SKM-1 treated with dmso at 0.1 percent for 144 hours (cell line): ENCODE results near the gene RAPGEF2.

Source experiments
- DNase-seq: peaks from one replicate; lab custom pipeline; 2025; ENCODE audit not compliant: unreplicated experiment; lab: John Stamatoyannopoulos, UW

Gene RAPGEF2

DNA sequence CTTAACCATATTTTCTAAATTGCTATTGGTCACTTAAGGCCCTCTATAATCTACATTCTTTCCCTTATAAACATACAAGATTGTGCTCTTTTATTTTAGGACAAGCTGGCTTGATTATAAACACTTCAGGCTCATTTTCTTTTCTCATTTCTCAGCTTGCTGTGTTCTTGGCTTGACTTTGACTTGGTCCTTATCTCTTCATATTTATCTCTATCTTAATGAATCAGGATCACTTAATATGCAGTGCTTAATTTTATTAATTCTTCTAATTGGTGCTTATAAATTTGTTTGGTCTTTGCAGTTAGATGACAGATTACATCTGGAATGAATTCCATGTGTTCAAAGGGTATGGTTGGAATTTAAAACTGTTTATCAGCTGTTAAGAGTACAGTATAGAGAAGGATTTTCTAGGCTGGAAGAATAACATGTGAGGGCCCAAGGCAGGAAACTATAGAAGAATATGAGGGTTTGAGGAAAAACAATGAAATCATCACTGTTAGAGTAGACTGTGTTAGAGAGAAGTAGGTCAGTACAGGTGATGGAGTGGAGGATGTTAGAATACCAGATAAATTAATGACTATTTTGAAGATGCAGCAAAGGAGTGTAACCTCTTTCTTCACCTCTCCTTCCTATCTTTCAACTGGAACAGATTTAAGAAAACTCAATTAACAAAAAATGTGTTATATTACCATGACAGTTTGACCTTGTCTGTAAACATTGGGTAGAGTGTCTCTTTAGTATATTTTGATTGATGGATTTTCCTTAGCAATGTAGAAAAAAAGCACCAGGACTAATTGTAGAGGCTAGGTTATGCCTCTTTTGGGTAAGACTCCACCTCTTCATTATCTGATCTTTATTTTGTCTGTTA is 169.6 kb downstream of the RAPGEF2 start:
- no peak for DNase-seq

DNA sequence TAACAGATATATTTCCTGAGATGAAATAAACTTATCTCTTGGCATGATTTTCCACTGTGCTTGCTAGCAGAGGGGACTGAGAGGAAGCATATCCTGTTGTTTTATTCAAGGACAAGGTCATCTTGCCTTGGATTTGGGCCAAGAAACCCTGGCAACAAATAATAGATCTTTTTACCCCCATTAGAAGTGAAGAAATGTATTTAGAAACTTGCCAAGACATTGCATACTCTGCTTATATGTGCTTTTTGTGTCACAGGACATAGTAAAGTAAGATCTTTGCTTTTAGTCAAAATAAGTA is 170.2 kb downstream of the RAPGEF2 start:
- DNase-seq: no peak

GRCh38 chr4:159273841-159274240 is 171.0 kb downstream of the RAPGEF2 start:
- no peak for DNase-seq

DNA sequence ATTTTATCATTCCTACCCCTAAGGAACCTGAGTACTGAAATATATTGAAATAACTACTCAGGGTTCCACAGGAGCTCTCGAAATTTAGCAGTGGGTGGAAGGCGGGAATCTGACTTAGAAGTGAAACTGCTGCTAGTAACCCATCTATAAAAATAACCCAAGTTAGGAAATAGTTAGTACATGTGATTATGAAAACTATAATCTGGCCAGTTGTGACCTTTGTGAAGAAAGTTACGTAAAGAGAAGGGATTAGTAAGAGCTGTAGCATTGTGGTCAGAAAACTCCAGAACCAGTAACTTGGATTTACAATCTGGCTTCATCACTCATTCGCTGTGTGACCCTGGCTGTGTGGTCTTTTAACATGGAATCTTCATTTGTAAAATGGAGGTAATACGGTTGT is 175.5 kb downstream of the RAPGEF2 start:
- DNase-seq: peak; percentile 65

GRCh38 chr4:159279084-159279483 is 176.2 kb downstream of the RAPGEF2 start:
- no peak for DNase-seq

- no peak for DNase-seq
Measured at GRCh38 chr4:159280442-159281172, 177.7 kb downstream of the RAPGEF2 start.

- DNase-seq: no peak
Measured at GRCh38 chr4:159281771-159282170, 178.9 kb downstream of the RAPGEF2 start.

DNA sequence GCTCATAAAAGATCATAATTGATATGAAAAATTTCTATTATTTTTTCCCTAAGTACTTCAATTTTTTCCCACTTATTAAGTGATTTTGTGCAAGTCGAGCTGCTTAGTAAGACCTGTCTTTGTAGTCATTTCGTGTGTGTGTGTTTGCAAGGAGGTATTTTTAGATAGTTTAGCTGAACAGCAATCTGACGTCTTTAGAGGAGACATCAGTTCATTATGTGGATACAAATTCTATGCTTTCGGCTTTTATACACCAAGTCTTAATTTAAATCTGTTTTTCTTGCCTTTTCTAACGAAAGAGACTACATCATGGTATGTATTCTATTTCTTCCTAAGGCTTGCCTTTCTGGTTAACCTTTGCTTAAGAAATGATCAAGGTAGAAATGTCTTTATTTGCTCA is 179.4 kb downstream of the RAPGEF2 start:
- no peak for DNase-seq

- DNase-seq: no peak
Measured at GRCh38 chr4:159282944-159283343, 180.1 kb downstream of the RAPGEF2 start.

GRCh38 chr4:159283696-159284095 is 180.8 kb downstream of the RAPGEF2 start:
- no peak for DNase-seq

- no peak for DNase-seq
Measured at GRCh38 chr4:159284113-159284512, 181.2 kb downstream of the RAPGEF2 start.

GRCh38 chr4:159284733-159285132 is 181.9 kb downstream of the RAPGEF2 start:
- no peak for DNase-seq

GRCh38 chr4:159287767-159288166 is 184.9 kb downstream of the RAPGEF2 start:
- DNase-seq: no peak

DNA sequence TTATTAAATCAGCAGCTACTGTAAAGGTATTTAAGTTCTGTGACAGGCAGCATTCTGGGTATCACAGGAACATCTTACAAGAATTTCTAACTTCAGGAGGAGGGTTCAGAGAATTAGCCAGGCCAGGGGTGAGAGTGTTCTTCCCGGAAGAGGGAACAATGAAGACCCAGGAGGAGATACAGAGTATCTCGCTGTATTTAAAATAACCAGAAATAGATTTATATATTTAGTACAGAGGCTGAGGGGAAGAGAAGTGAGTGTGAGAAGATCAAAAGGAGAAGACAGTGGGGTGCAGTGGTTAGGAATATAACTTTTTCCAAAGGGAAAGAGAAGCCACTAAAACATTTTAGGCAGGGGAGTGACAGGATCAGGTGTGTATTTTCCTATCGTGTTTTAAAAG is 186.8 kb downstream of the RAPGEF2 start:
- no peak for DNase-seq

DNA sequence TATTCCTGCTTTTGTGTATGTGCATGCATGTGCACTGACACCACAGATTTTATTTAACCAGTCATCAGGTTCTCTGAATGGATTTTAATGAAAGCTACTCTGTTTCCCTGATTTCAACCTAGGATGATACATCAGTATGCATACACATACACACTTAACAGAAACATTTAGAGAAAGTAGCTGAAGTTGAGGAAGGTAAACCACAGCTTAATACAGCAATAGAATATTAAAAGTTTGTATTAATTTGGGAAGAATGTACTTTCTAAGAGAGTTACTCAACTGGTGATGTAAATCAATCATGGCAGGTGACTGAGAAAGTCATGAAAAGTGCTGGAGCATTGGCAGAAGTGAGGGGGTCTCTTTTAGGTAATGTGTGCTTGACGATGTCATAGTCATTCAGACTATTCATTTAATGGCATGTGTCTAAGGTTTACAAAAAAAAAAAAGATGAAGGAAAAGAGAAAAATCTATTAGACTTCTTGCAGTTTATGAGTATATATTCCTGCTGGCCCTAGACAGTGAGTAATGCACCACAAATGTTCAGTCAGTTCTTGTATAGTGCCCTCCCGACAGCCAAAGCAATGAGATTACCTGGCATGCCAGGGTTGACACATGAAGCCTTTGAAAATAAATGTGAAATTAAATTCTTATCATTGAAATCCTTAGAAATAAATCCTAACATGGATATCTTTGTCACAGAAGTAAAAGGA is 187.6 kb downstream of the RAPGEF2 start:
- no peak for DNase-seq

- DNase-seq: no peak
Measured at GRCh38 chr4:159291176-159291575, 188.3 kb downstream of the RAPGEF2 start.

DNA sequence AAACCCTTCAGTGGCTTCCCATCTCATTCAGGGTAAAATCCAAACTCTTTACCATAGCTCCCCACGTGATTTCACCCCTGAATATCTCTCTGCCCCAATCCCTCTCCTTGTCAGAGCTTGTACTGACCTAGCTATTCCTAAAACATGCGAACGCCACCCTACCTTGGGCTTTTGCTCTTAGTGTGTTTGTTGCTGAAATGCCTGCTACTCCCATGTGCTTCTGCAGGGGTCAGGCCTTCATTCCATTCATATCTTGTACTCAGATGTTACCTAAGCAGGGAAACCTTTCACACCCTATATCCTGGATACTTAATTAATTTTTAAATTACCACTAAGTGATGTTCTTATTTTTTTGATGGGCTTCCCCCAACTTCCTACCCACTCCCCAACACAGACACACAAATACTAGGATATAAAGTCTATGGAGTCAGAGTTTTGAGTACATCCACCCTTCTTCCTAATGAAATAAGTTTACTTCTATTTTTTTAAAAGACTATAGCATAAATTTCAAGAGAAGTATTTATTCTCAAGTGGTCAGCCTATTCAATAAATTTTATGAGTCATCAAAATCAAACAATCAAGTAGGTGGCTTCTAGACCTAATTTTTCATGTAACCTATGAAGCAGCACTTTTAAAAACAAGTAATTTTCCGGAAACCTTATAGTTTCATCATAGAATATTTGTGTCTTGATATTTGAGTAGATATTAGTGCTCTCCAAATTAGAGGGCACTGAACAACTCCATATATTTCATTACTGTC is 189.4 kb downstream of the RAPGEF2 start:
- no peak for DNase-seq

- DNase-seq: no peak
Measured at GRCh38 chr4:159293811-159294515, 191.1 kb downstream of the RAPGEF2 start.

- no peak for DNase-seq
Measured at GRCh38 chr4:159296061-159296460, 193.2 kb downstream of the RAPGEF2 start.

- DNase-seq: no peak
Measured at GRCh38 chr4:159297091-159297490, 194.2 kb downstream of the RAPGEF2 start.

DNA sequence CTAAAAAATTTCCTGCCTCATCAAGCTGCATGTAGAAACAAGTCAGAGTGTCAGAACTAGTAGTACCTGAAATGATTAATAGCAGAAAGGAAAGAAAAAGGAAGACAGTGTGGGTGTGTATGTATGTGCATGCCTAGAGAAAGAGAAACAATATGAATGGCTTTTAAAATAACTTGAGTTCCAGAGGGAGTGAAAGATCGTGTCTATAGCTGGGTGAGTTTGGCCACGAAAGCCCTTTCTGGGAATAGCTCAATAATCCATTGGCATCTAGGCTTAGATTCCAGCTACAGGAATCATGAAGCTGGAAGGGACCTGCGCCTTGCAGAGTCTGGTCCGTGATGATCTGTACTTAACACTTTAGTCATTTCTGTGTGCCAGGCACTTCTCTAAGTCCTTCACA is 195.6 kb downstream of the RAPGEF2 start:
- no peak for DNase-seq
